ENCODE measurements around the gene GOLGB1.

The GOLGB1 gene

DNA sequence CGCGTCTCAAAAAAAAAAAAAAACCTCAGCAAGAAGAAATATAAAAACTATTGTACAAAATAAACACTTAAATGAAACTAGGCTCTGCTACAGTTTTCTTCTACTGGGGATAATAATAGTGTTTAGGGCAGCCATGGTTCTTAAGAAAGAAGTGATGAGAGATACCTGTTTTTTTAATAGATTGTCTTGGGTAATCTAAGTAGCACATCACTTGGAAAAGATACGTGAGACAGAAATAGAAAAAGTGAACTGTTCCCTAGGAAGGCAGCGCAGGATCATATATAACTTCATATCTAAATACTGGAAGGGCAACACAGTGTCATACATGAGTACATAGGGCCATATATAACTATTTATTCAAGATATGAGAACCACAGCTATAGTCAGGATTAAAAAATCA, 11.9 kb downstream of the GOLGB1 start:
- peaks cover 46% of the 10 kb centered on the region for H3K36me3 Mint-ChIP-seq (ENCODE audit: low read depth)
- TF ChIP-seq, protein P1, sequence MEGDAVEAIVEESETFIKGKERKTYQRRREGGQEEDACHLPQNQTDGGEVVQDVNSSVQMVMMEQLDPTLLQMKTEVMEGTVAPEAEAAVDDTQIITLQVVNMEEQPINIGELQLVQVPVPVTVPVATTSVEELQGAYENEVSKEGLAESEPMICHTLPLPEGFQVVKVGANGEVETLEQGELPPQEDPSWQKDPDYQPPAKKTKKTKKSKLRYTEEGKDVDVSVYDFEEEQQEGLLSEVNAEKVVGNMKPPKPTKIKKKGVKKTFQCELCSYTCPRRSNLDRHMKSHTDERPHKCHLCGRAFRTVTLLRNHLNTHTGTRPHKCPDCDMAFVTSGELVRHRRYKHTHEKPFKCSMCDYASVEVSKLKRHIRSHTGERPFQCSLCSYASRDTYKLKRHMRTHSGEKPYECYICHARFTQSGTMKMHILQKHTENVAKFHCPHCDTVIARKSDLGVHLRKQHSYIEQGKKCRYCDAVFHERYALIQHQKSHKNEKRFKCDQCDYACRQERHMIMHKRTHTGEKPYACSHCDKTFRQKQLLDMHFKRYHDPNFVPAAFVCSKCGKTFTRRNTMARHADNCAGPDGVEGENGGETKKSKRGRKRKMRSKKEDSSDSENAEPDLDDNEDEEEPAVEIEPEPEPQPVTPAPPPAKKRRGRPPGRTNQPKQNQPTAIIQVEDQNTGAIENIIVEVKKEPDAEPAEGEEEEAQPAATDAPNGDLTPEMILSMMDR (IDR thresholded peaks at IDR 0.05): no peak
- H3K9me3 Mint-ChIP-seq: peaks cover 11% of the 10 kb centered on the region
- H3K4me3 Mint-ChIP-seq: no peak overlapping the region
- H3K4me1 Mint-ChIP-seq: no peaks in the 10 kb centered on the region
- H3K27me3 Mint-ChIP-seq (ENCODE audit: low read depth, poor library complexity): peaks cover 3% of the 10 kb centered on the region
- no peak overlapping the region for H3K27ac Mint-ChIP-seq
- DNase-seq: no peak

DNA sequence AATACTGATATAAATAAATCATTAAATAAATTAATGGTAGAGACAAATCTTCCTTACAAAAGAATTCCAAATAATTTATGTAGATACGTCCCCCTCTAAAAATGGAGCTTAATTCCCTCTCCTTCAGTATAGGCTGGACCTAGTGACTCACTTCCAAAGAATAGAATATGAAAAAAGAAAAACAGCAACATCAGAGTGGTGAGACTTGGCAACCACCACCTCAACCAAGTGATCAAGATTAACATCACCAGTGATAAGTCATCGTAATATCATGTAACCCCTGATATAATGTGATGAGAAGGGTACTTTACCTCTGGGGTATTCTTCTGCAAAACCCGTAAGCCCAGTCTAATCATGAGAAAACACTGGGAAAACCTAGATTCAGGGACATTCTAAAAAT, 13.4 kb downstream of the GOLGB1 start:
- Mint-ChIP-seq H3K27me3 (ENCODE audit: low read depth, poor library complexity) (peaks cover 3% of the 10 kb centered on the region), H3K9me3 (no peaks in the 10 kb centered on the region), H3K36me3 (ENCODE audit: low read depth) (peaks cover 31% of the 10 kb centered on the region), H3K4me1 (peaks cover 6% of the 10 kb centered on the region), H3K4me3 (no peak overlapping the region), H3K27ac (peak overlapping the region; percentile 34)
- TF ChIP-seq, protein P1 (IDR thresholded peaks at IDR 0.05): no peak
- no peak for DNase-seq

DNA sequence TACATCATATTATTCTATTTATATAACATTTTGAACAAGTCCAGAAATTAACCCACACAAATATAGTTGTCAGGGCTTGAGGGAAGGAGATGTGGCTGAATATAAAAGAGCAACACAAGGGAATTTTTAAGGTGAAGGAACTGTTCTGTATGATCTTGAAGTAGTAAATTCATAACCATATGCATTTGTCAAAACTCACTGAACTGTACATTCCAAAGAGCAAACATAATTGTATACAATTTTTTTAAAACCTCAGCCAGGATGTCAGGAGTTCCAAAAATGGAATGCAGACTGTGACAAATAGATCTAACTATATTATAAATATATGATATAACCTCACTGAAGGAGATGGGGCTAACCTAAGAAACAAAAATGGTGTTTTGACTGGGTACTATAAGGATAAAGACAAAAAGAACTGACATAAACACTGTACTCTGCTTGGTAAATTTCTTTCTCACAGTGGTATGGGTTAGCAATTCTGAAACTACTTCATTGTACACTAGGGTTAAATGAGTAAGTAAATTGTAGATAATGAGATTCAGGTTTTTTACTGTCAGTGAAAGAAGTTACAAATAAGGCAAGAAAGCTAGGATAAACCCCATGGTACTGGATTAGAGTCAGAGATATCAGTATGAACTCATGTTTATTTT, 14.4 kb downstream of the GOLGB1 start:
- Mint-ChIP-seq H3K27ac (no peak overlapping the region), H3K27me3 (ENCODE audit: low read depth, poor library complexity) (peaks cover 3% of the 10 kb centered on the region), H3K4me3 (no peak overlapping the region), H3K36me3 (ENCODE audit: low read depth) (peaks cover 28% of the 10 kb centered on the region), H3K4me1 (peaks cover 6% of the 10 kb centered on the region), H3K9me3 (no peaks in the 10 kb centered on the region)
- DNase-seq: no peak
- TF ChIP-seq, protein P1 (IDR thresholded peaks at IDR 0.05): no peak

DNA sequence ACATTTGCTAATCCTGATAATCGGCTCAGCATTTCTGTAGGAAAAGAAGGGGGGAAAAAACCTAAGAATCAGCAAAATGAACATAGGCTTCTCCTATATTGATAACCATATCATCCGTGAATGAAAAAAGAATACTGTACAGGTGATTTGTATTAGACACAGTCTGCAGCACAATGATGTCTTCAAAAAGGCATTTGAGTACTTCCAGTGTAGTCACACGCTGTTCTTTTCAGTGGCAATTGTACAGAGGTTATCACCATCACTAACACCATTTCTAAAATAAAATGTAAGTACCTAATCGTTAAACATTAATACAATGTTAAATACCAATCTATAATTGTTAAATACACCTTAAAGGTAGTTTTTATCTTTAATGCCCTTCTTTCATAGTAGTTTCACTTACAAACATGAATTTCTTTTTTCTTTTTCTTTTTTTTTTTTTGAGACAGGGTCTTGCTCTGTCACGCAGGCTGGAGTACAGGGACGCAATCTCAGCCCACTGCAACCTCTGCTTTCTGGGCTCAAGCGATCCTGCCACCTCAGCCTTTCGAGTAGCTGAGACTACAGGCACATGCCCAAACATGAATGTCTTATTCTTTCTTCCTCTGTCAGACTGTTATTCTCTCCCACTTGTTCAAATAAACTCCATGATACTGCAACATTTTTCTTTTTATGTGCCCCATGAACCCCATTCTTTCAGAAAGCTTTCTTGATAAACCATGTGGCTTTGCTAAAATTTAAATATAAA, 18.4 kb downstream of the GOLGB1 start:
- Mint-ChIP-seq H3K9me3 (no peaks in the 10 kb centered on the region), H3K27ac (peak overlapping the region; percentile 27), H3K36me3 (ENCODE audit: low read depth) (peaks cover 28% of the 10 kb centered on the region), H3K27me3 (ENCODE audit: low read depth, poor library complexity) (peaks cover 3% of the 10 kb centered on the region), H3K4me1 (peaks cover 6% of the 10 kb centered on the region), H3K4me3 (no peak overlapping the region)
- TF ChIP-seq, protein P1 (IDR thresholded peaks at IDR 0.05): no peak
- no peak for DNase-seq

DNA sequence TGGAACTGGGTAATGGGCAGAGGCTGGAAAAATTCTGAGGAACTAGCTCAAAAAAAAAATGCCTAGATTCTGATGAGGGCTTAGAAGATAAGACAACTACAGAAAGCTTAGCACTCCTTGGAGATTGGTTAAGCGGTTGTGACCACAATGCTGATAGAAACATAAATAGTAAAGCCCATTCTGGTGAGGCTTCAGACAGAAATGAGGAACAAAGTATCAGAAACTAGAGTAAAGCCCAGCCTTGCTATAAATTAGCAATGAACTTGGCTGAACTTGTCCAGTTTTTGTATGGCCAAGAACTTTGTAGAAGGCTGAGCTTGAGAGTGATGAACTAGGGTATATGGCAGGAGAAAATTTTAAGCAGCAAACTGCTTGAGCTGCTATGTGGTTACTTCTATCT, 25.4 kb downstream of the GOLGB1 start:
- Mint-ChIP-seq H3K27me3 (ENCODE audit: low read depth, poor library complexity) (no peaks in the 10 kb centered on the region), H3K4me1 (no peaks in the 10 kb centered on the region), H3K4me3 (no peak overlapping the region), H3K36me3 (ENCODE audit: low read depth) (peaks cover 66% of the 10 kb centered on the region), H3K27ac (no peak overlapping the region), H3K9me3 (peaks cover 4% of the 10 kb centered on the region)
- TF ChIP-seq, protein P1 (IDR thresholded peaks at IDR 0.05): no peak
- no peak for DNase-seq

All from nephron progenitor cell (in vitro differentiated cells).